HG03354 (cell line): Measurements from ENCODE around the gene TMTC2.
"Not testable (repeated sequence)": the region's sequence is repeated elsewhere in the genome, so short reads cannot be mapped to it uniquely, and the experiment has no call there.

Source experiments
- ATAC-seq: cut with Tn5 transposase; IDR thresholded peaks from one replicate; pipeline ENCODE4 v1.9.1; 2021; ENCODE audit warnings: mild to moderate bottlenecking; ENCODE audit not compliant: unreplicated experiment, poor library complexity, severe bottlenecking

TMTC2 gene

DNA sequence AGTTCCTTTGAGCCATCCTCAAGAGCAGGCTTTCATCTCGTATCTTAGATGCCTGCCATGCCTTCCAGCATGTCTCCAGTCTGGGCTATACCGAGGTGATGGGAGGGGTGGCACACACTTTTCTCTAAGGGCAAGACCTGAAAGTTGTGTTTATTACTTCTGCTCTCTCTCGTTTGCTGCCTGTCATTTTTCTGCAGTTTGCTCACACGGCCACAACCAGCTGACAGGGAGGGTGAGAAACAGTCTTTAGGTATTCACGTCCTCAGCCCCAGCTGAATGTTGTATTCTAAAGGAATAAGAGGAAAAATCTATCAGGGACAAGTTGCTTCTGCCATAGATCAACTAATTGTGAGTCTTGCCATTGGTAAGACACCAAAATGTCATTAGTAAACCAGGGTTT, 88.0 kb downstream of the TMTC2 start:
- no peak for ATAC-seq

DNA sequence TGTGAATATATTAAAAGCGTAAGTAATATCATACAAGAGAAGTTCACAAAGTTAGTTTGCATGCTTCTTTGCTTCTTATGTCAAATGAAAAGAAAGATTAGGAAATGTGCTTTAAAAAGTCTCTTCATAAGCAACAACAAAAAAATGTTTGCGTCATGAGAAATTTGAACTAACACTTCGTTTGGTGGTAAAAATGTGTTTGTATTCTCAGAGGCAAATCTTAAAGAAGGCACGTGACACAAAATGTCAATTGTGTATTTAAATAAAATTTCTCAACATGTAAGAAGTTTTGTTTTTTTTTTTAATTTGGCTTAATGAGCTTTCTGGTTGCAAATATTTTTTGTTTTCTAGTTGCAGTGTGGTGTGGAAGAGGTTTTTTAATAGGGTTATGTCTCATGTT, 93.8 kb downstream of the TMTC2 start:
- ATAC-seq: no peak

DNA sequence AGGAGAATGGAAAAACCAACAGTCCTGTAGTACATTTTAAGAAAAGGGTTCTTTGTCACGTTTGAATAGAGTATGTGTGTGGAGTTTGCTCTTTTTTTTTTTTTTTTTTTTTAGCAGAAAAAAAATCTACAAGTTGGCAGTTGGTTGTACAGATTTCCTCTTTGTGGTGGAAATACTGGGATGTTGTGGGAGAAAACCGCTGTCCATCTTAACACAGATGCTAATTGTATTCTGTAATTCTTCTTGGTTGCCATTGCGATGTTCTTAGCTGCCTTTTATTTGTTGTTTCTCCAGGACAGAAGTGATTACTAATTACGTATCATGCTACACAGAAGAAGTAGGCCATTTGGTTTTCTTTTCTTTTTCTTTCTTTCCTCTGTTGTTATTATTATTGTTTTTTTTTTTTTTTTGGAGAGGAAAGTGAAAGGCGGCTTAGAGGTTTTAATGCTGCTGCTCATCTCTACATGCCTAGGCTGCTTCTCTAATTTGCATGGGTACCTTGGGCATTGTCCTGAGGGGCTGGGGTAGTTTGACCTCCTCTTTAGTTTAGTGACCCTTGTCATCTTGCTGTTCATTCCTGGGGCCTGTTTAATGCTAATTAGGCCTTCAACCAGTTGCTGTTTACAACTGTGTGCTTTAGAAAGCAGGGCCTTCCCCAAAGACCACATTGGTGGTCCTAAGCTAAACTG, 94.7 kb downstream of the TMTC2 start:
- no peak for ATAC-seq

DNA sequence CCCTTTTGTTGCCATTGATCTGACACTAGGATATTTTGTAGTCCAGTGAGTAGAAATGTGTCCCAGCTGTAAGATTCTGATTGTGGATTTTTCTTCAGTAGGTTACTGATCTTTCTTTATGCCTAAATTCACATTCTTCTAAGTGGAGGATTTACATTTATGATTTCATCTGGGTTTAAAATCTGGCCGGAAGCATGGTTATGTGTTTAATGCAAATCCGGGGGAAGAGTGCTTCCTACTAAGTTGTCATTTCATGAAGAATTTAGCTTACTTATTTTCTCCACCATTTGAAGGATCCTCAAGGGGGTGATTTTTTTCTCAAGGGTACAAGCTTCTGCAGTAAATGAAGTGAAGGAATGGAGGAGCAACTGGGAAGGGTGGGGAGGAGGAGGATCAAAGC, 96.7 kb downstream of the TMTC2 start:
- ATAC-seq: no peak

DNA sequence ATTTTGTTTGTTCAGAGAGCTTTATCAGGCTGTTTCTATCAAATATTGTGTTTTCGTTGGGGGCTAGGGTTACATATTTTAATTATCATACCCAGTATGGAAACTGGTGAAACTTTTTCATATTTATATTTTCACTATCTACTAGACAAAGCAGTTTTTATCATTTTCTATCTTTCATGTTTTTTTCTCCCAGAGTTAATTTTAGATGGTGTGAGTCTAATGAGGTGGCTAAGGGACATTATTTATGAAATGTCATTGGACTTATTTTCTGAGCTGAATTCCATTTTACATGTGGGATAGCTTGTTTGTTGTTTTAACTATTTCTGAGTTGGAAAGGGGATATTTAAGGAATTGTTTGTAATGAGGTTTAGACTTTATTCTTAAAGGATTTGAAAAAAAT, 100.3 kb downstream of the TMTC2 start:
- no peak for ATAC-seq

DNA sequence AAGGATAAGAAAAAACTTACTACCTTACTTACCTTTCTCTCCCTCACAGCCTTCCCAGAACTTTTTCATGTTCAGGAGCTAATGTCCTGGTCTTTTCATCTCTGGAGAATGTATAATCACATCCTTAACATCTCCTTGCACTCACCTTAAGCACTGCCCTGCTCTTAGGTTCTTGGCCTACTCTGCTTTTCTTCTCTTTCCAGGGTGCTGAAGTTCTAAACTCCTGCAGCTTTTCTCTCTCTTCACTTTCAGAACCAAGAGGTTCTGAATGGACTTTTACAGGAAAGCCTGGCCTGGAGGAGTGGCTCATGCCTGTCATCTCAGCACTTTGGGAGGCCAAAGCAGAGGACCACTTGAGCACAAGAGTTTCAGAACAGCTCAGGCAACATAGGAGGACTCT, 101.9 kb downstream of the TMTC2 start:
- no peak for ATAC-seq

DNA sequence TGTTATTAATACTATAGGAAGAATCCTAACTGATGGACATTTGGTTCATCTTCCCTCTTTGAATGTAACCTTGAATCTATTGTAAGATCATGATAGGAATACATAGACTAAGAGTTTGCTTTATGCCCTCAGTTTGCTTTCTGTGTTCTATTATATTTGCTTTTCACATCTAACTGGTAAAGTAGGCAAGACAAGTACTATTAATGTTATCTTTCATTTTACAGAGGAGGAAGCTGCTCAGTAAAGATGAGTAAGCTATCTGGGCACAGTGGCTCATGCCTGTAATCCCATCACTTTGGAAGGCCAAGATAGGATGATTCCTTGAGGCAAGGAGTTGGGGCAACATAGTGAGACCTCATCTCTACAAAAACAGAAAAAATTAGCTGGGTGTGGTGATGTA, 103.0 kb downstream of the TMTC2 start:
- no peak for ATAC-seq

DNA sequence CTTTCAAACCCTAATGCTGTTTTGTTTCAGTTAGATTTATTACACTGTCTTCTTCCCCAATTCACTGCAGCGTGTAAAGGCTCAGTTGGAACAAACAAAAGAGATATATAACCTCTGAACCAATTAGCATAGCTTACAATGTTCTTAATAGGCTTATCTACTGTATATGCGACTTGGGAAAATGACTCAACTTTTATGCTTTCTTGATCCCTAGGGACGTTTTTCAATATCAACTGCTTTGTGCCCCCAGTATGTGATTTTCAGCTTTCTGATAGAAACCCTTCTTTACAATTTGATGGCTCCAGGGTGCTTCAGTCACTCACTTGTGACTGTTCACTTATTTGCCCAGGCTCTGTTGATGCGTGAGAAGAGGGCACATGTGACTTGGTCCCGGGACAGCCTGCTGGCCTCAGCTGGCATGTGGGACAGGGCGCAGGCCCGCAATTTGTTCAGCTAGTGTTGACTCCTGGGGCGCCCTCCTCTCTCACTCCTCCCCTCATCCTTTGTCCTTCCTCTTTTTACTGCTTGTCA, 107.1 kb downstream of the TMTC2 start:
- ATAC-seq: no peak

DNA sequence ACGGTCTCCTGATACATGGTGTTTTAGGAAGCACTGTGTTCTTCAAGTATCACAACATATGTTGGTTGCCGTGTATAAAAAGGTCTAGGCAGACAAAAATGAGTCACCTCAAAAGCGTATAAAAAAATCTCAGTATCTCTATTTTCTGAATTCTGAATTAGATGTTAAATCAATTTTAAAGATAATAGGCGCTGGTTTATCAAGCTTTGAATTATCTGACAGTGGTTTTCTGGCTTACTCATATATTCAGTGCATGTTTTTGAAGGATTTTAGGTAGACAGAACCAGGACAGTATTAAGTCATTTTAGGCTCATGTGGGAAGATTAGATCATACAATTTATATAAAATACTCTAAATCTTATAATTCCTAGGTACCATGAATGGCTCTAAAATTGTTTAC, 110.8 kb downstream of the TMTC2 start:
- no peak for ATAC-seq

DNA sequence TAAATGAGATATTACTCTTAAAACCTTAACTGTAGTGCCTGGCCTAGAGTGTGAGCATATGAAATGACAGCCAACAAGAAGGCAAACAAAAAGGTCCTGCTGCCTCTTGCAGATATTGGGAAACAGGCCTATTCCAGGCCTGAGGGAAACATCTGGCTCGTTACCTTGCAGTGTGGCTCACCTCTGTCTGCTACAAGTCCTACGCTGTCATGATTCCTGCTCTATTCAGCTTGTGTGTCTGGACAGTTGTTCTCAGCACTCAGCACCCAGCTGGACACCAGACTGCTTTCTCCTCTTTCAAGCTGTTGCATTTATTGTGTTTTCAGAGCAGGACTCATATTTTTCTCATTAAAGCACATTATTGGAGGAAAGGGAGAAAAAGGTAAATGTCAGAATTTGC, 113.5 kb downstream of the TMTC2 start:
- ATAC-seq: no peak

DNA sequence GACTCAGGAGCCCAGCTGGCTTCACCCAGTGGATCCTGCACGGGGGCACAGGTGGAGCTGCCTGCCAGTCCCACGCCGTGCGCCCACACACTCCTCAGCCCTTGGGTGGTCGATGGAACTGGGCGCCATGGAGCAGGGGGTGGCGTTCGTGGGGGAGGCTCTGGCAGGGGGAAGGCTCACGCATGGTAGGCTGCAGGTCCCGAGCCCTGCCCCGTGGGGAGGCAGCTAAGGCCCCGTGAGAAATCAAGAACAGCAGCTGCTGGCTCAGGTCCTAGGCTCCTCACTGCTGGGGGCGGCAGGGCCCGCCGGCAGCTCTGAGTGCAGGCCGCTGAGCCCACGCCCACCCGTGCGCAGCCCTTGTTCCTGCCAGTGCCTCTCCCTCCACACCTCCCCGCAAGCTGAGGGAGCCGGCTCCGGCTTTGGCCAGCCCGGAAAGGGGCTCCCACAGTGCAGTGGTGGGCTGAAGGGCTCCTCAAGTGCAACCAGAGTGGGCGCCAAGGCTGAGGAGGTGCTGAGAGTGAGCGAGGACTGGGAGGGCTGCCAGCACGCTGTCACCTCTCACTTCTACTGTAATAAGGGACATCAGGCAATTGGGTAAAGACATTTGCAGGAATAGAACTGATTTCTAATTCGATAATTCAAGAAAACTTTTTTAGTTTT, 115.4 kb downstream of the TMTC2 start:
- ATAC-seq: no peak

DNA sequence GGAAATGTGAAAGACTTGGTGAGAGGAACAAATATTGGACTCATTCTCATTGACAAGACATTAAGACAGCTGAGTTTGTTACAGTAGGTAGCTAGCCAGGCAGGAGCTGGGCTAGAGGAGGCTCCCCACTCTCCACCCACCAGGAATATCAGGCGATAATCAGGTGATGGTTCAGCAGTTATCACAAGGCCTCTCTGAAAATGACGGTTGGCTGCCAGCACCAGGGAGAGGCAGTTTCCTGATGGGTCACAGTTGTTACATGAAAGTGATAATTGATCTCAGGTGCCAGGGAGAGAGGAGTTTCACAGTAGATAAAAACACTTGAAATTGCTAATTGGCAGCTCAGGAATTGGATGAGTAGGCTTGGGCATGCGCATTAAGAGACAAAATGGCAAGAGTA, 116.5 kb downstream of the TMTC2 start:
- ATAC-seq: no peak

DNA sequence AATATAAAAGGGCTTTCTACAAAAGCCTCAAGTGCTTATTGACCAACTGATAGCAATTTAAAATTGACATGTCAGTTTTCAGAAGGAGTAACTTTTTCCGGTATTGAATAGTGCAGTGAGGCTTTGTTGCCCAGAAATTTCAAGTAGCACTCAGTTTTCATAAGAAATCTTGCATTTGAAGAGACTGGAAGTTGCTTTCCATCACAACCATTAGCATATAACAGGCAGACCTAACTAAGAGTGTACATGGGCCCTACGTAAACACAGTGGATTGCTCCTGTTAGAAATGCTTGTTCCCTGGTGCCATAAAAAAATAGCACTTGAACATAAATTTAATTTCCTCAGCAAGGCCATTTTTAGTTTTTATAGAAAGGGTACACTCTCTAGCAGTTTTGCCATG, 117.9 kb downstream of the TMTC2 start:
- ATAC-seq: no peak

DNA sequence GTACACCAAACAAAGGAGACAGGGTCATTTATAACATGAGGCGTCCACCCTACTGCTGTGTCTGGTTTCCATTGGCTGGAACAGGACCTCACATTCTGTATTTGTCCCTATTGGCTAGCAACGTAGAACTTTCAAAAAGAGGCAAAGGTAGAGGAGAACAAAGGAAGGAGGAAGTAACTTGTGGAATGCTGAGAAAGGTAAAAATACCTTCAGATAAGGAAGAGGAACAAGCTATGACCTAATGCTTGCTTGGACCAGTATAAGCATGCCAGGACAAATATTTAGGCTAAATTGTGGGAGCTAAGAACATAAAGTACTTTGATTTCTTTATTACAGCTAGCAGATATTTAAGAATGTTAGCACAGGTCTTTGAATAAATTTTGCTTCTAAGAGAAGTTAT, 118.3 kb downstream of the TMTC2 start:
- not testable (repeated sequence) for ATAC-seq

DNA sequence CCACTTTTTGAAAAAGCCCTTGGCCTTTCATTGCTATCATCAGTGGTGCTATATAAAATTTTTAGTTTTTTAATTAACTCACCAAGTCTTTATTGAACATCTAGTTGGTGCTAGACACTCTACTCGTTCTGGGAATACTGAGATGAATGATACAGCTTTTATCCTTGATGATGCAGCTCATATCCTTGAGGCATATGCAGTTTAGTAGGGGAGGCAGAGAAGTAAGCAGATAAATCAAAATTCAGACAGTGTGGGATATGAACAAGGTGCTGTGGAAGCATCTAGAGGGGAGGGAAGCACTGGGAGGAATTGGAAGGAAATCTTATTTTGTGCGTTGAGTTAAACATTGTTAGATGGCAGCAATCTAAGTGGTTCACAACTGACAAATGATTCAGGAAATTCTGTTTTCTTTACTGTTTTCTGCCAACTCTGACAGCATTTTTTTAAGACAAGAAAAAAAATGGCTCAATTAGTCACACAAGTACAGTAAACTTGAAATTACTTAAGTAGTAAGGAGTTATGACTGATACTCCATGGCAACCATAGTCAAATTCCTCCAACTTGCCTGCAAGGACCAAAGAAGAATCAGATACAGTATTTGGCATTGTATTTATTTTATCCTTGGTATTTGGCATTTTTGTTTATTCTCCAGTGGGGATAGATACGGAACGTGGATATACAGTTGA, 119.2 kb downstream of the TMTC2 start:
- ATAC-seq: no peak

DNA sequence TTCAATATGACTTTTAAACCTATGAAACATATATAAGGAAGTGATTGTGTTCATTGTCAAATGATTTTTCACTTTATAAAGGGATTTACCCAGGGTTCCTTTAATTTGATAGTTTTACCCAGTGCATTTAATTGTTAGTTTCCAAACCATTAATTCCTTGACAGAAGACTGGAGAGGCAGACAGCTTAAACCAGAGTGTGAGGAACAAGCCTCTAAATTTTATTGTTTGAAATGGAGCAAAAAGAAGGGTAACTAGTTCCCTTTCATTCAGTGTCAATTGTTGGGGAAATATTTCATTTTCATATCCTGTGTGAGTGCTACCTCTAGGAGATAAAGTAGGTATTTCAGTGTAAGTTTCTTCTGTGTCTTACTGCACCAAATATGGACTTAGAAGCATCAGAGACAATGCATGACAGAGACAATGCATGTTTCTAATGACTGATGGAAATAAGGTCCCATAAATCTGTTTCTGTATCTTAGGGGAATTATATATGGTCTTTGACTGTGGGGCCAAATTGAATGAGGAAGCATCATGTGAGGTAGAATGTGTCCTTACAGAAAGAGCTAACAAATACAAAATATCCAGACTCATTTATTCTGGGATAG, 120.5 kb downstream of the TMTC2 start:
- no peak for ATAC-seq

DNA sequence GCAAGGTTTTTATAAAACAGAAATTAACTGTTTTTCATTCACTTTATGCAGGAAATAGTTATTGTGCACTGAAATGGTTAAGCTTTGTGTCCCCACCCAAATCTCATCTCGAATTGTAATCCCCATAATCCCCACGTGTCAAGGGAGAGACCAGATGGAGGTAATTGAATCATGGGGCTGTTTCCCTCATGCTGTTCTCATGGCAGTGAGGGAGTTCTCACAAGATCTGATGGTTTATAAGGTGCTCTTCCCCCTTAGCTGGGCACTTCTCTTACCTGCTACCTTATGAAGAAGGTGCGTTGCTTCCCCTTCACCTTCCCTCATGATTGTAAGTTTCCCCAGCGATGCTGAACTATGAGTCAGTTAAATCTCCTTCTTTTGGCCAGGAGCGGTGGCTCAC, 123.9 kb downstream of the TMTC2 start:
- no peak for ATAC-seq

DNA sequence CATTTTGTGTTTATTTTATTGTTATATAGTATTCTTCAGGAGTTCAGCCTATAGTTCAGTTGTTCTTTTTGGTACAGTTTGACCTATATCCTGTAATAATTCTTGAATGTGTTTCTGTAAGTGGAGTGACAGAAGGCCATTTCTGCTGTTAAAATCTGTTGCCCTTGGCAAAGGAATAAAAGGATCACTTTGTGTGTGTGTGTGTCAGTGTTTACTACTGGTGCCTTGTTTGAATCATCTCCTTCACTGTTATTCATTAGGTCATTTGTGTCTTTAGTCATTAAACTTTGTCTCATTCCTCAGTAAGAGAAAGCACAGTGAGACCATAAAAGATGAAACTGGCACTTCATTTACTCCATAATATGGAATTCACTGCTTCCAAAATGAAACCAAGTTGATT, 130.7 kb downstream of the TMTC2 start:
- no peak for ATAC-seq

DNA sequence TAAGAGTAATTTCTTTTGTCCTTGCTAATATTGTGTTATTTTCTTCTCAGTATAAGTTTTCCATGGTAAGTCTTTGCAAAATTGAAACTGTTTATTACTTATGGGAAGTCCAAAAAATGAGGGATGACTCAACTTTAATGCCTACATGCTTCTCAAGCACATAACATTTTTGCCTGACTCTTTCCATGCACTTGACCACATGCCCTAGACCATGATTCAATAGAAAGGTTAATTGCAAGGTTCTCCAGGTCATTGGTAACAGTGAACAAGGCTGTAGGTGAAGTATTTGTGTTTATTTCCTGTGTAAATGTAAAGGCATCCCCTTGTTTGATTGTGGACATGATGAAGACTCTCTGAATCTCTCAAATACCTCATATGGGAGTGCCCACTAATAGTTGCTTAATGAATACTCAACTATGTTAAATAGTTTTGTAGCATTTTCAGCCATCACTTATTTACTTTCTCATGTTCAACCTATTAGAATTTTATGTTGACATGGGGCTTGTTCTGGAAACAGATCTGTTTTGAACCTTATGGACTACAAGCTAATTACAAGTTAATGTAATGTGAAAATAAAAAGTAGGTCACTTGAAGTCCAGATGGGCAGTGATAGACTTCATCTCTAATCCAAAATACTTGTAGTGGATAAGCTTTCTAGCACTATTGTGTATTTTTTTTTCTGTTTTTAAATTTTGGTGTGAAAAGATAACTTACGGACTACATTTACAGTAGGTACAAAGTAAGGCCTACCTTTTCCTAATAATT, 131.7 kb downstream of the TMTC2 start:
- no peak for ATAC-seq

DNA sequence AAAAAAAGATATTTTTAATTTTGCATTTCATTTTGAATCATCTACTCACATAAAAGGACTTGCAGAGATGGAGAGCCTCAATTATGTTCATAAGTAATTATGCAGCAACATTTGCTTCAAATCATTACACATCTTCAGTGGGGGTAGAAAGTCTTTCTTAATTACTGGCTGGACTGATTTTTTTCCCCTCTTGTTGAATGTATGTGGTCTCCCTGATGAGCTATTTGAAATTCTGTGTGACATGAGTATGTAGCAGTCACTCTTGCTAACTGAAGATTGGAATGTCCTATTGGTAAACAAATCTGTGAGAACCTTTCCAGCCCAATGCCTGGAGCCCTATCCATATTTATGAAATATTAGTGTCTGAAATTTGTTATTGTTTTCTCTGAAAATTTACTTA, 139.8 kb downstream of the TMTC2 start:
- ATAC-seq: no peak
